ENCODE results near the gene CDH12.

DNA sequence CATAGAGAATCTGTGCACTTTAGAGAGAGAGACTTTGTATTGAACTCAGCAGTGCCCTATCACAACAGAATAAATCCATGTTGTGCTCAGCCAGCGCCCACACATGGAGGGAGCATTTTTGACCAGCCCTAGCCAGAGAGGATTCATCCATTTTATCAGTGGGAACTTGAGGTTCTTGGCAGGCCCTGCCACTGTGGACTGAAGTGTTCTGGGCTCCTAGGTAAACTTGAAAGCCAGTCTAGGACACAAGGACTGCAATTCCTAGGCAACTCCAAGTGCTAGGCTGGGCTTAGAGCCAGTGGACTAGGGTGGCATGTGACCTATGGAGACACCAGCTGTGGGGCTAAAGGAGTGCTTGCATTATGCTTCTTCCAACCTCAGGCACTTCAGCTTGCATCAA, 523.5 kb downstream of the CDH12 start:
- TF ChIP-seq, protein P1, sequence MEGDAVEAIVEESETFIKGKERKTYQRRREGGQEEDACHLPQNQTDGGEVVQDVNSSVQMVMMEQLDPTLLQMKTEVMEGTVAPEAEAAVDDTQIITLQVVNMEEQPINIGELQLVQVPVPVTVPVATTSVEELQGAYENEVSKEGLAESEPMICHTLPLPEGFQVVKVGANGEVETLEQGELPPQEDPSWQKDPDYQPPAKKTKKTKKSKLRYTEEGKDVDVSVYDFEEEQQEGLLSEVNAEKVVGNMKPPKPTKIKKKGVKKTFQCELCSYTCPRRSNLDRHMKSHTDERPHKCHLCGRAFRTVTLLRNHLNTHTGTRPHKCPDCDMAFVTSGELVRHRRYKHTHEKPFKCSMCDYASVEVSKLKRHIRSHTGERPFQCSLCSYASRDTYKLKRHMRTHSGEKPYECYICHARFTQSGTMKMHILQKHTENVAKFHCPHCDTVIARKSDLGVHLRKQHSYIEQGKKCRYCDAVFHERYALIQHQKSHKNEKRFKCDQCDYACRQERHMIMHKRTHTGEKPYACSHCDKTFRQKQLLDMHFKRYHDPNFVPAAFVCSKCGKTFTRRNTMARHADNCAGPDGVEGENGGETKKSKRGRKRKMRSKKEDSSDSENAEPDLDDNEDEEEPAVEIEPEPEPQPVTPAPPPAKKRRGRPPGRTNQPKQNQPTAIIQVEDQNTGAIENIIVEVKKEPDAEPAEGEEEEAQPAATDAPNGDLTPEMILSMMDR (IDR thresholded peaks at IDR 0.05 in 8 of 11, conservative IDR thresholded peaks at IDR 0.05 in 3 of 11): no peak
- TF ChIP-seq POLR2A (IDR thresholded peaks at IDR 0.05): no peak
- no peak for TF ChIP-seq POLR2AphosphoS5 (IDR thresholded peaks at IDR 0.05)
